ENCODE results near the gene TPH1.

Gene TPH1

DNA sequence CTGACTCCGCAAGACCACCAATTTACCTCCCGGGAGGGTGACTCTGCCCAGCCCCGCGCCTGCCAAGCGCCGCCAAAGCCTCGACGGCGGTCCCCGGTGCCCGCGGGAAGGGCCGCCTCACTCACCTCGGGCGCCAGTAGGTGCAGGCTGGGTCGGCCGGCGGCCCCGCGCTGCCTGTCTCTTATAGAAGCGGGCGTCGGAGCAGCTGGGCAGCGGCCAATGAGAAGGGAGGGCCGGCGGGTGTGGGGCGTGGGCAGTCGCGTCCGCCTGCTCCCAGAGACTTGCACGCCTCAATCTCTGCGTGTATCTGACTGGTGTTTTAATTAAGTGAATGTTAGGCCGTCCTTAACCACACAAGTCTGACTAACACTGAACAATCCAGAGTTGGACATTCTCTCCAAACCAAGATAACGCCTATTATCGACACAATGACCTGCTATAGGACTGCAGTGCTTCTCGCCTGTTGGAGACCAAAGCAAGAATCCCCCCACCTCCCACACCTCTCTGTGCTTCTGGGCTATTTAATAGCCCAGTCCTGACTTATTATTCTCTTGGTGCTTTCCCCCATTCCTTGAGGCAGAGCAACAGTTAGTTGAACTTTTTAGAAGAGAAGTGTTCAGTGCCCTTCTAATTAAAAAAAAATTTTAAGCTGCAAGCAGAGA is at the start of gene TPH1:
TPH1 (minus strand) TSS at position 154 of the 662 bp plus-strand sequence. CDS start 5,507 bp downstream, outside the sequence.
- DNase-seq = no peak

DNA sequence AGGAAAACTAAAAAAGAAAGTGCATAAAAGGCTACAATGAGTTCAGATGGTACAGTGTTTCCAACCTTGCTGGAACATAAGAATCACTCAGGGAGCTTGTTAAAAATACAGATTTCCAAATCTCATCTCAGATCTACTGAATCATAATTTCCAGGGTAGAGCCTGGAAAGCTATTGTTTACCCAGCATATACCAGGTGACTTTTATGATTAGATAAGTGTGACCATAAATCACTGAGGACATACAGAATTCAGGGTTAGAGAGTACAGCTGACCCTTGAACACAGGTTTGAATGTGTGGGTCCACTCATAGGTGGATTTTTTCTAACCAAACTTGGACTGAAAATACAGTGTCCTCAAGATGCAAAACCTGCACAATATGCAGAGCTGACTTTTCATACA is 47.9 kb upstream of the TPH1 start:
- no peak for DNase-seq

DNA sequence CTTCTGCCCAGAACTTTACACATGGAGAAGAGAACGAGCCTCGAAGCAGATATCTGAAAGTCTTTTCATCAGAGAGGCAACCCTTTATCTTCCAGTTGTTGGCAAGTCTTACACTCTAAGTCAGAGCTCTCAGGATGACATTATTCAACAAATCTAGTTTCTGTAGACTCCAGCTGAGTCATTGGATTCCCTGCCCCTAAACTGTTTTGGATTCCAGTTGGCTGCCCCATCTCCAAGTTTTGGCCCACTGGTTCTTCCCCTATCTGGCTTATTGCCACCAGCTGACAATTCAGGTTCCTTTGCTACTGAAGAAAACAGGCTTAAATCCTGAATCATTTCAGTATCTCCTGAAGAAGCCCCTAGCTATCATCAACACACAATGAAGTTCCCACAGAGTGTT is 45.7 kb upstream of the TPH1 start:
- no peak for DNase-seq

DNA sequence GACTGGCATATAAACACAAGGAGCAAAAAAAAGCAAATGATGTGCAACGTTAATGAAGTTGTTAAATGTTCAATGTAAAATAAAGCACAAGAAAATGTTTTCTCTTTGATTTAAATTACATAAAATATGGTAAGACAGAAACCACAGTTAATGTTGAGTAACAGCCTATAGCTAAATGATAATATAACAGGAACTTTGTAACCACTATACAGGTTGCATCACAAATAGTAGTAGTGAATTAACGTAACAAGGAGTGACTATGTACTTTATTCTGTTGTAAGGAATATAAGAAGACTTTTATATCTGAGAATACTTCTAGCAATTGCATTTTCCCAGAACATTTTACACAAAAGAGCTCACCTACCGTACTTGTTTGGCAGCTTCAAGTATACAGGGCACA is 42.9 kb upstream of the TPH1 start:
- DNase-seq = no peak

DNA sequence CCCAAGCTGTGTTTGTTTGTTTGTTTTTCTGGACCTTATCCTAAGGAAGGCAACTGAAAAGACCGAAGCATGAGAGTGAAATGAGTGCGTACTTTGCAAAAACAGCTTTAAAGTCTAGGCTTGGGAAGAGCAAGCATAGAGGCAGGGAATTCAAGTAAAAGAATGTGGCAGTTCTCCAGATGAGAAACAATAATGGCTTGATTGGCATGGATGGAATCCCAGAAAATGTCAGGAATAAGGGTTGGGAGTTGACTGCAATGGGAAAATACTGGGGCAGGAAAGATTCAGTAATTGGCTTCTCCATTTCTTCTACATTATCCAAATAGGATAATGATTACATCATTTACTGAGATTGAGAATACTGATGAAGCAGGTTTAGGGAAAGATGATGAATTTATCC is 42.3 kb upstream of the TPH1 start:
- no peak for DNase-seq

DNA sequence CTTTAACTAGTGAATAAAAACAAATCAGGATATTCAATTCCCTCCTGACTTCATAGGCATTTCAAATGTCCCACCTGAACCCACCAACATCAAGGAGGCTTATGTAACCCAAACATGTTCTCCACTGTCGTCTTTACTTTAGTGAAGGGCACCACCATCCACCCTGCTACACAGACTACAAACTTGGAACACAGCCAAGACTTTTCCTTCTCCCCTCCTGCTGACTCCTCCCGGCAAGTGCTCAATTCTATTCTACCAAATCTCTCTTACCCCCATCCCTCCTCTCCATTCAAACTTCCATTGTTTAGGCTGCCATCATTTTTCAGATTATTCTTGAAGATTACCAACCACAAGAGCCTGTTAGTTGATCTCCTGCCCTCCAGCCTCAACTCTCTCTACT is 35.5 kb upstream of the TPH1 start:
- DNase-seq = no peak

DNA sequence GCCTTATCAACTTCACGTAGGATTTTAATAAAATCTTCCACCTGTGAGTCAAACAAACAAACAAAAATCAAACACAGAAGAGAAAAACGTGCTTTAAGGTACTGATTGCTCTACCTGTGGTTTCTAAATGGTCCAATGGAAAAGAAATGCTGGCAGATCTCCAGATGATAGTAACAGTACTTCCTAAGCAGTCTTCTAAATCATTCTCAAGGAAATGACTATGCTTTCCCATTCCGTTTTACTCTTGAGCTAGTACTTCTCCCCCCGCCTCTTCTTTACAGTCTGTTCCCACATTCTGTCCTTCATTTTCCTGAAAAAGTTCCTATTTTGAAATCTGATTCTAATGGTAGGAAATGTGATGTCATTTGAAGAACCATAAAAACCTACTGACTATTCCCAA is 34.4 kb upstream of the TPH1 start:
- no peak for DNase-seq

DNA sequence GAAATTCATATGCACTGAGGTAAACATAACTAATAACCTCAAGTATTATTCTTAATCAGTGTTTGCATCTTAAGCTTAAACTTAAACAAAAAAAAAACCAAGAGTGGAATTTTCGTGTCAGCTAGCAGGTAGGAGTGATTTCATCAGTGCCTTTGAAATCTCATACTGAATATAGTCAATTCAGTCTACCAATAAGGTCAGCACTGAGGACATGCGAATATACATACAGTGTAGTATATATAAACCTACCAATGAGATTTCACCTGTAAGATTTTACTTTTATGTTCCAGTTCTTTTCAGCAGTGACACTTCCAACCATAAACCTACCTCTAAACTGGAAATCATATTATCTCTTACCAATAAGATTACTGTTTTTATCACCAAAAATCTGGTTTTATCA is 32.8 kb upstream of the TPH1 start:
- no peak for DNase-seq

DNA sequence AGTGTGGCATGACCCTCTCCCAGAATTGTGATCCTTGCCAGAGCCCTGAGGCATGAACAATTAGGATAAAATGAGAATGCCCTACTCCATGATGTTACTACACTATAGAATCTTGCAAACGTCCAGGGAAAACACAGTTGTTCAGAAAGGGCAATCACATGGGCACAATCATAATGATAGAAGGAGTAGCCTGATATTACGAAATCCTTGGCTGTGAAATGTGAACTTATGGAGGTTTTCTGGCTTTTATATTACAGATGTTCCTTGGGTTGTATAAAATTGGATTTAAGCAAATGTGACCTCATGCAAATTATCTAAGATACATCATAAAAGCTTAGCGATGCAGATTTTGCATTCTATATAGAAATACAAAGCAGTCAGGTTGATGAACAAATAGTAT is 29.4 kb upstream of the TPH1 start:
- no peak for DNase-seq

DNA sequence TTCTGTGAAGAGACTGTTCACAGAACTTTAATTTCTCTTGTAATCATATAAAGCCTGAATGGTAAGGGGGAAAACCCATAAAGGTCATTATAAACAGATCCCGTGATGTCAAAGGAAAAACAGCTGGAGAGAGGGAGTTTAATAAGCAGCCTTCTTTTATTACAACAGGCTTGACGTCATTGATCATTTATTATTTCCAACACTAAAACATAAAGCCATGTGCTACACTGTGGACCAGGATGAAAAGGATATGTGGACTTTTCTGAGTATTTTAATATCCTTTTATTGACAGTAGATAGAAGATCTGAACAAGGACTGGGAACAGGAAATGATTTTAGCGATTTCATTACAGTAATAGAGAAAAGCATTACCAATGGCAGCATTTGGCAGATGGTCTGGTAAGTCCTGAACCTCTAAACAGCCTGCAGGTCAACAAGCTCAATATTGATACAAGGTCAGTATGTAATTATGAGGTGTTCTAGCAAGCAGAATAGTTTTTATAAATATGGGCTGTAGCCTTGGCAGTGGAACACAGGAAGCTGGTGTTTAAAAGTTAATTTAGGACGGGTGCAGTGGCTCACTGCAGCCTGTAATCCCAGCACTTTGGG is 25.1 kb upstream of the TPH1 start:
- no peak for DNase-seq

DNA sequence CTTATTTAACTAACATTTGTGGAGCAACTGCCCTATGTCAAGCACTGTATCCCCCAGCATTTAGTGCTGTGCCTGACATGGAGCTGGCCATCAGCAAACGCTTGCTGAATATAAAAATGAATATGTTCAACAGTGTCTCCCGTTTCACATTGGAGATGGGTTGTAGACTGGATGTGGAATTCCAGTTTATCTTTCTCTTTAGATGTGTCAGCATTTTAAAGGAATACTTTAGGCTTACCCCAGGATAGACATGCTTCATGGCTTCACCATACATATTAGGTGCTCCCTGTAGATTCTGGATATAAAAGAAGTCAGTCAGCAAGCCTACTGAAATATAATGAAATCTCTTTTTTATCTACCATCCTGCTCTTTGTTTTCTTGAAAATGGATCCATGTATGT is 21.3 kb upstream of the TPH1 start:
- DNase-seq = no peak

DNA sequence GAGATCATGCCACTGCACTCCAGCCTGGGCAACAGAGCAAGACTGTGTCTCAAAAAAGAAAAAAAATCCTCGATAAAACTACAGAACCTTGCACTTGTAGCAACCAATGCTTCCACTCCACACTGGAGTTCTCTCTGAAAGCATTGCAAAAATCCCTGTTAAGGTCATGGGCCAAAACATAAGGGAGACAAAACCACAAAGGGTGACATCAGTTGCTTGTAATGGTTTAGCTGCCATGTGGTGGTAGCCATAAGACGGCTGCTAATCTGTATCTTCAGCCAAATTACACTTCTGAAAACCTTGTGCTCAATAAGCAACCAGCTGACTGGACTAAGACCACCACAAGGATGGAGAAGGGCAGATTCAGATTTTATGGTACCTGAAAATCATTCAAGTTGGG is 20.6 kb upstream of the TPH1 start:
- no peak for DNase-seq

DNA sequence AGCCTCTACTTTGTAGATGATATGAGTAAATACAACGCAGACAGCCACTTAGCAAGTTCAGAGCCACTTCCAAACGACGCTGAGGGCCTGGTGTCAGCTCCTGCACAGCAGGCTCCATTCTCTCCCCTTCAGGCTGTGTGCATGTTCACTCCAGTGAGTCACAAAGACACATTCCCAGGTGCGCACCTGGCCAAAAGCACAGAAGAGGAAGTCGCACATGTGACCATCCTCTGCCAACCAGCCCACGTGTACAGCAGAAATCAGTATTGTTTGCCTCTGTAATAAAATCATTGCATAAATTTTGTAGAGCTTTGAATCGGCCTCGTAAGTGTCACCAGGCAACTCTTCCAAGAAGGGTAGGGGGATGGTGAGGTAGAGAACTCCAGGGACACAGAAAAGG is 19.5 kb upstream of the TPH1 start:
- no peak for DNase-seq

DNA sequence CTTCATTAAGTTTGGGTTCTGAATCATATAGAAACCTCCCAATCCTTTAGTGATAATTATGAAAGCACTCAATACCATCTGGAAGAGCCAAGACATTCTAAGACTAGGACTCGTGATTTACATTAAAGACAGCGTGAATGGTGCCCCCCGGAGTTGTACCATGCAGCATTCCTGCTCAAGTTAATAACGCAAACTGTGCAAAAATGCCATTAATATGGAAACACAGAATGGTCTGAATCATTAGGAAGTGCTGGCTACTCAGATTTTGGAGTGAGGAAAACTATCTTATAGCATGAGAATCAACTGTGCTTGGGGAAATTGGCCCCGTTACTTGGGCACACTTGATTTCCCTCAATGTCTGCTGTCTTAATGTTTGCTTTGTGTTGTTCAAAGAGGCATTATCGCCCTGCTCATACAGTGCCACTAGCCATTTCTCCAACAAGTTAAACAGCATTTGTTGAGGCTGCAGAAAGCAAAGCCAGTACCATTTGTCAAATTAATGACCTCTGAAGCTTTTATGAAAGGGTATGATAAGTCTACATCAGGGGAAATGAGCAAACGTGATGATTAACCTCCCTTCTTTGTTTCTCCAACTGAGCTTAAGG is 18.5 kb upstream of the TPH1 start:
- DNase-seq = no peak

DNA sequence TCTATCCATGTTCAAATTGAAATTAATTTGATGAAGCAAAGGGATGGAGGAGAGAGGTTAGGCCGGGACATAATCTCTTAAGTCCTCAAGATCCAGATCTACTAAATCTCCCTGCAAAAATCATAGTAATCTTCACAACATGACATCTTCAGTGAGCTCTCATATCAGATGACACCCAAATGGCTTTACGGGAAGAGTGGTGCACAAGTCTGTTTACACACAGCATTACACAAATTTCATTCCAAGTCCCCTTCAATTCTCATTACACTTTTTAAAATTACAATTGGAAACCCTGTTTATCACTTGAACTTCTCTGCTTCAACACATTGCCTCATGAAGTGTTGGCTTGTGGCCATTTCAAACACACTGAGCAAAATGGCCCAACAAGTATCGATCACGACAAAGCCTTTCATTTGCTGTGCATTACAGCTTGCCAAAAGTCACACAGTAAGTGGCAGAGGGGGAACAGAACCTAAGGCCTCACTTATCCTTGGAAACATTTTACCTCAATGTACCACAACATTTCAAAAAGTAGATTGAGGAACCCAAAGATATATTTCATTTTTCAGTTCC is 17.9 kb upstream of the TPH1 start:
- DNase-seq = no peak

DNA sequence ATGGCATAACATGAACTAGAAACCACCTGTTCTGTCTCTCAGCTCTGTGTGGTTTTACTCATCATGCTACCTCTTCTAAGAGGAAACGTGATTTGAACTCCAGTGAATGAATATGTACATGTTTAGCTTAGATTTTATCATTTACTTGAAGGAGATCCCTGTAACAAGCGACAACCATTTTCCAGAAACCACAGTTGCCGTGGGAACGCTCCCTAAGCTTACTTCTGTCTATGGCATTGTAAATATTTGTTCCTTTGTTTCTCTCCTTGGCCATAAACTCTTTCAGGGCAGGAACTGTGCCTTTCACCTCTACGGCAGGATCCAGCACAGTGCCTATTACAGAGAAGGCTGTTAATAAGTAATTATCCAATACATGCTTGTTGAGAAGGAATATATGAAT is 17.1 kb upstream of the TPH1 start:
- DNase-seq = no peak

DNA sequence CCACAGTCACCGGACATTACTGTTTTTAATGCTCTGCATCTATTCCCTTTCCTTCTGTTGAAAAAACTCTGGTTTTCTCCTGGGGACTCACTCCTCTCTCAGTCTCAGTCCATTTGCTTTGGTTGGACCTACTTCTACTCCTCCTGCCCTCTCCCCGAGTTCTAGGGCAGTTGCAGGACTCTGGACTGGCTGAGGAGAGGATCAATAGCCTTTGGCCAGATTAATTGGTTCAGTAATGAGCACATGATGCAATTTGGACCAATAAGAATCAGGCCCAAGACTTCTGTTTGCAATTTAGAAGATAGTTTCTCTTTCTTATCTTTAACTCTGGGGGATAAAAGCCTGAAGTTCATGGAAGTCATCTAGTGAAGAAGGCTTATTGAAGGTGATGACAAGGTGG is 15.3 kb upstream of the TPH1 start:
- no peak for DNase-seq

DNA sequence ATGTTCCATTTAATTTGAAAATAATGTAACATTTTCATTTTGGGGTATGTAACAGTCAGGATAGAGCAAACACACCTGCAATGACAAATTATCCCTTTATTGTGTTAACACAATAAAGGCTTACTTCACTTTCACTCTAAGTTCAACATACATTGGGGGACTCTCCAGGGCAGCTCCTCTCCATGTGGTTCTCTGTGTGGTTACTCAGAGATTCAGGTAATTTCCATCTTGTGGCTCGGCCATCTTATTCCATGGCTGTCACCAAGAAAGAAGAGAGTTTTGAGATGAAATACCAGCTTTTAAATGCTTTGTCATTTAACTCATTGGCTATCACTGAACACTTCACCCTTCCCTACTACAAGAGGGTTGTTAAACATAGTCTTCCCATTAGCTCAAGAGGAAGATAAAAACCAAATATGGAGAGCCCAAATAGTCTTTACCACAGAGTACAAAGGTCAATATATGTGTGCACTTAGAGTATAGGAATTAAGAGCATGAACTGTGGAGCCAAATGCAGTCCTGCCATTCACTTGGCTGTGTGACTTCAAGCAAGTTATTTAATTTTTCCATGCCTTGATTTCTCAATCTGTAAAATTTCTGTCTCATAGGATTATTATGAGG is 10.6 kb upstream of the TPH1 start:
- no peak for DNase-seq

DNA sequence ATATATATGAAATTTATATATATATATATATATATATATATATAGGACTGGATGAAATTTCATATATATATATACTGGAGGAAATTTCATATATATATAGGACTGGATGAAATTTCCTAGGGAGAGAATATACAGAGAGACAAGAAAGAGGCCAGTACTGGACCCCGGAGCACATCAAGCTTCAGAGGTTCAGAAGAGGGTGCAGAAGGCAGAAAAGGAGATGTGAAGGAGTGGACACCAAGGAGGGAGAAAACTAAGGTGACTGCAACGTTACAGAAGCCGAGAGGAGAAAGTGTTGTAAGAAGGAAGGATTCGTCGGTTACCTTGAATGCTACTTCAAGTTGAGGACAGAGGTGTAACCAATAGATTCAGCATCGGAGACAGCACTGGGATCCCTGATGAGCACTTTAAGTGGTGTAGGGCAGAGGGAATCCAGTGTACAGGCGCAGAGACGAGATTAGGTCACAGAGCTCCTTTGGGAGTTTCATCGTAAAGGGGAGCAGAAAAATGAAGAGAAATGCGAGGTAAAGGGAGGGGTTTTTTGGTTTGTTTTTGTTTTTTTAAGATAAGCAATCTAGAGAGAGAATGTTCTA is 8.5 kb upstream of the TPH1 start:
- no peak for DNase-seq

DNA sequence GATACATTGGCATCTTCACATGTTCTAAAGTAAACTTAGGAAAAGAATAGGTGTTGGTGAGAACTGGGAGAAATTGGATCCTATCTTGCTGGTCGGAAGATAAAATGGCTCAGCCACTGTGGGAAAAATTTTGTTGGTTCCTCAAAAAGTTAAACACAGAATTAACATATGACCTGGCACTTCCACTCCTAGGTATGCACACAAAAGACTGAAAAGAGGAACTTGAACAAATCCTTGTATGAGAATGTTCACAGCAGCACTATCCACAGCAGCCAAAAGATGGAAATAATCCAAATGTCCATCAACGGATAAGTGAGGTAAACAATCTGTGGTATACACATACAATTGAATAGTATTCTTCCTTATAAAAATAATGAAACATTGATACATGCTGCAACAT is 4.8 kb upstream of the TPH1 start:
- no peak for DNase-seq

DNA sequence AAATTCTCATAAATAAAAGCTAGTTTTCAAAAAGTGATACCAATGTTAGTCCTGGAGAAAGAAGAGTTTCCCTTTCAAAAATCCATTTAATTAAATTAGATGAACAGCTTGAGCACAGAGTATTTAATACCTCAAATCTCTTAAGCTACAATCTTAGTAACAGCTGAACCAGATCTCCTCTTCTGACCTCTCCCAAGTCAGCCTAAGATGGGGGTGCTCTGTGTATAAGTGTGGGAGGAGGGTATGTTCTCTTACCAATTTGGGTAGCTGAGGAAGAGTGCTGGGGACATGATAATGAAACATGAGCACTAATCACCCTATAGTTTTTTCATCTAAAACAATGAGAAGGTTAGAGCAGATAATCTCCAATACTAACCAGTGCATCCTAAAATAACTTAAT is 9.6 kb downstream of the TPH1 start:
- DNase-seq = no peak

DNA sequence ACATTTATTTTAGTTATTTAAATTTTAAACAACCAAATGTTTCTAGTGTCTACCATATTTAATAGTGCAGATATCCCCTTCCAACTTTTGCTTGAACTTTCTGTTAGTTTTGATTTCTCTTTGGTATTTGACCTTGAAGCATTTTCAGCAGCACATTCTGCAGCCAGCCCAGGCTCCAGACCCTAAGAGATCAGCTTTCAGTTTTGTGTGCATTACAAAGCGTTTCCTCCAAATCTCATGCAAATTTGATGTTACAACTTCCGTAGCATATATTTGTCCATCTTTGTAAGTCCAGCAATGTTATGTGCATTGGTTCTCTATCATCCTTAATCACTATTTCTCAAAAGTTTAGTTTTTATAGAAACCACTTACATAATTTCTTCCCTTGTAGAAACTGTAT is 18.6 kb downstream of the TPH1 start:
- no peak for DNase-seq

DNA sequence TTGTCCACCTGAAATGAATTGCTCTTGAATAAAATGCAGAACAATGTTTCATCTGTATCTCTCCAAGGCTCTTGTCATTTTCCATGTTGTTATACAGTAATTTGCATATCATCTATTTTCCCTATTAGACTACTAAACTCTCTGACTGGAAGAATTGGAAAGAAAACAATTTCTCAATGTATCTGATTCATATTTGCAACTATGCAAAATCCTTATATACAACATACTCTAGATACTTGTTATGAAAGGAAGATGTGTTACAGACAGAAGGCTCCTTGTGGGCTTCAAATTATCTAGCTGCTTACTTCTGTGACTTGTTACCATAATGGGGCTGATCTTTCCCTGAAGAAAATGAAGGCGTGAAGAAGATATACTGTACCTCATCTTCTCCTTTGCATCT is 23.6 kb downstream of the TPH1 start:
- DNase-seq = no peak

DNA sequence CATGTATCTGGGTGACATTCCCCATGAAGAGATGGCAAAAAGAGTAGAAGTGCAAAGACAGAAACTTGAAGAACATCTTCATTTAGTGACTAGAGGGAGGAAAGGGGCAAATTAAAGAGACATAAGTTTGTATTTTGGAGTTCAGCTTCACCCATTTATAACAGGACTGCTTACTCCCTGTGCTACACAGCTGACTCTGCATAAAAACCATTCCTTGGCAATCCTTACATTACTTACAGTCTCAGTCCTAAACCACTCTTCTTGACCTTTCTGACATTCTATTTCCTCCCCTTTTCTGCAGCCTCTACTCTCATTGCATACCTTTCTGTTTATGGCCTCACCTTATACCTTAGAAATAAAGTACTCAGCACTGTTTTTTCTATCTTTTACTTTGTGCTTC is 26.4 kb downstream of the TPH1 start:
- no peak for DNase-seq
